Activated CD4-positive, alpha-beta T cell treated with anti-CD3 and anti-CD28 coated beads for 1 hour (primary cell): ENCODE measurements around the gene PPT2.
"Not testable (repeated sequence)": the region's sequence is repeated elsewhere in the genome, so short reads cannot be mapped to it uniquely, and the experiment has no call there.

Experiments used
- DNase-seq: peaks from one replicate; pipeline ENCODE4 v3.0.0-alpha.2; 2020

Gene PPT2

DNA sequence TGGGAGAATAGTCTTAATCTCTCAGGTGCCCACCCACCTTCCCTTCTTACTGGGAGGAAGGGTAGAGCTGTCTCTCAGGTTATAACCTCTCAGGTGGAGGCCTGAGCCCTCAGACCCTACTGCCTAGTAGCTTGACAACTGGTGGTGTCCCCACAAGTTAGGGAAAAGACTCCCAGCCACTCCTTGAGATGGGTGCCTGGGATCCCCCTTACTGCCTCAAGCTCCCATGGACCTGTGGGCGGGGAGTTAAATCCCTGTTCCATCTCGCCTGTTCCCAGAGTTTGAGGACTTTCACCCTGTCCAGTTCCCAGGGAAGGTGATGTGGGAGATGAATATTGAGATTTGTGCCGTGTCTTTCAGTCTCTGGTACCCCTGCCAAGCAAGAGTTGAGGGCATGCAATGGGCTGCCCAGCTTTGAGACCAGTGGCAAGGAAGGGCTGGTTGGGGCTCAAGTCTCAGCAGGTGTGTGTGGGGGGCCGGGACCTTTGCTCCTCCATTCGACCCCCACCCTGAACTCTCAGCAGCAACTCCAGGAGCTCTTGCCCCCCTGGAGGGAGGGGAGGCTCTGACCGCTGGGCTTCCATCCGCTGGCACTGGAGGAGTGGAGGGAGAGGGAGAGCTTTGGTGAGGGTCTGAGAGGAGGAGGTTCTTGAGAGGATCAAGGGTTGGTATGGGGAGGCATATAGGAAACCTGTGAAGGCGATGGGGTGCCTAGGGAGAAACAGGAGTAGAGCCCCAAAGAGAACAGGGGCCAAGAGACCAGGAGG is 37.2 kb downstream of the PPT2 start:
- no peak for DNase-seq

DNA sequence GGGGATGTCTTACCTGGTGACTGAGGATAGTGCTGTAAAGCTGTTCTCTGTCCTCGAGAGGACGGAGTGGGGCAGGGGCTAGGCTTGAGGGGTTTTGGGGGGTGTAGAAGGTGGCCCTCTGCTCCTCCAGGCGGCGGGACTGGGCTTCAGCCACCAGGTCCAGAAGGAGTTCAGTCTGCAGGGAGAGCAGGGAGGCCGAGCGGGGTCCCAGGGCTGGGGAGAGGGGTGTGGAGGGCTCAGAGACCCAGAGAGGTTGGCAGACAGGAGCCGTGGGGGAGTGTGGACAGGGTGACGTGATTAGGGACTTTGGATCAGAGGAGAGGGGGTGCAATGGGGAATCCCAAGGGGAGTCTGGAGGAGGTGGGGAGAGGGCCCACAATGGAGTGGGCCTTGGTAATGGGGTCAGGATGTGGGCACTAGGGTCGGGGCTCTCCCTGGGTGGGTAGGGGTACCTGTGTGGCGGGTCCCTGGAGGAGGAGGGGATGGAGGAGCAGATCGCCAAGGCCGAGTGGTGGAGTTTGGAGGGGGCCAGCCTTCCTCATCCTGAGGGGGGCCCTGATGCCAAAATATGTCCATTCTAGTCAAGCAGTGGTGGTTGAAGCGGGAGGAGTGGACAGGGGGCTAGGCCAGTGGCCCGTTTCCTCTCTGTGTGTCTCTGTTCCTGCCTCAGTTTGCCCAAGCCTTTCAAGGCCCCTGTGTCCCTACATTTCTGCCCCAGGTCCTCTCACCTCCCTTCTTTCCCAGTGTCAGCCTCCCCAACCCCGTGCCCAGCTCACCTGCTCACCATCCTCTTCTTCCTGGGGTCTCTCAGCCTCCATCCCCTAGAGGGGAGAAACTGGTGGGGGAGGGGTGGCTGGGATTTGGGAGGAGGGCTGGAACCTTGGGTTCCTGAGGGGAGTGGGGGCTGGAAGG is 38.0 kb downstream of the PPT2 start:
- no peak for DNase-seq

DNA sequence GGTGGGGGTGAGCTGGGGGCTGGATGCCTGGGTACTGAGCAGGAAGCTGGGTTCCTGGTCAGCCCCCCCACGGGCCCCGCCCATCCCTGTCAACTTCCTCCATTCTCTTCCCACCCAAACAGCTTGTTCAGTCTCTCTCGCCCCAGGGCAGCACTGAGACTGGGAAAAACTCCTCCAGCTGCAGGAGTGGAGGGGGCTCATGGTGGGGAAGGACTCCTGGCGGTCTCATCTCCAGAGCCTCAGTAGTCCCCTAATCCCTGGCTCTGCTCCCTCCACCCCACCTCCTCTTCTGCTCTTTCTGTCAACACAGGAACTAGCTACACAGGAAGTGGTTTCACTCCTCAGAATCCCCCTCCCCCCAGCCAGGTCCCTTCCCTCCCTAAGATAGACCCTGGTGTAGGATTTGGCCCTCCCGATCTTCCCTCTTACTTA is 38.7 kb downstream of the PPT2 start, which contains the start of gene GPSM3:
TSS of gene GPSM3 (minus strand) at position 36 of the 432 bp plus-strand sequence. CDS start 130 bp downstream, outside the sequence.
- no peak for DNase-seq

DNA sequence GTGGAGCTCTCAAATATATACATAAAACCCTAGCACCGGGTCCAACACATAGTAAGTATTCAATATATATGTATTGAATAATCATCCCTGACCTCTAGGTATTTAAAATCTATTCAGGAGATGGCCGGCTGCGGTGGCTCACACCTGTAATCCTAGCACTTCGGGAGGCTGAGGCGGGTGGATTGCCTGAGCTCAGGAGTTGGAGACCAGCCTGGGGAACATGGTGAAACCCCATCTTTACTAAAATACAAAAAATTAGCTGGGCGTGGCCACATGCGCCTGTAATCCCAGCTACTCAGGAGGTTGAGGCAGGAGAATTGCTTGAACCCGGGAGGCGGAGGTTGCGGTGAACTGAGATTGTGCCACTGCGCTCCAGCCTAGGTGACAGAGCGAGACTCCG is 39.2 kb downstream of the PPT2 start:
- not testable (repeated sequence) for DNase-seq

DNA sequence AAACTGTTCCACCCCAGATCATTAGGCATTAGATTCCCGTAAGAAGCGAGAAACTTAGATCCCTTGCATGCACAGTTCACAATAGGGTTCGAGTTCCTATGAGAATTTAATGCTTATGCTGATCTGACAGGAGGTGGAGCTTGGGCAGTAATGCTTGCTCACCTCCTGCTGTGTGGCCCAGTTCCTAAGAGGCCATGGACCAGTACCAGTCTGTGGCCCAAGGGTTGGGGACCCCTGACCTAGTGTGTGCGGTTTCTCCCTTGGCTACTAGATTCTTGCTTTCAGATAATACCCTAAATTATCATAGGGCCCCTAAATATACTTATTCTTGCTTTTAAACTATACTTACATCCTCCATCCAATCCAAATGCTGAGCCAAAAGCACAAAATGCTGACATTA is 40.4 kb downstream of the PPT2 start:
- DNase-seq: no peak

DNA sequence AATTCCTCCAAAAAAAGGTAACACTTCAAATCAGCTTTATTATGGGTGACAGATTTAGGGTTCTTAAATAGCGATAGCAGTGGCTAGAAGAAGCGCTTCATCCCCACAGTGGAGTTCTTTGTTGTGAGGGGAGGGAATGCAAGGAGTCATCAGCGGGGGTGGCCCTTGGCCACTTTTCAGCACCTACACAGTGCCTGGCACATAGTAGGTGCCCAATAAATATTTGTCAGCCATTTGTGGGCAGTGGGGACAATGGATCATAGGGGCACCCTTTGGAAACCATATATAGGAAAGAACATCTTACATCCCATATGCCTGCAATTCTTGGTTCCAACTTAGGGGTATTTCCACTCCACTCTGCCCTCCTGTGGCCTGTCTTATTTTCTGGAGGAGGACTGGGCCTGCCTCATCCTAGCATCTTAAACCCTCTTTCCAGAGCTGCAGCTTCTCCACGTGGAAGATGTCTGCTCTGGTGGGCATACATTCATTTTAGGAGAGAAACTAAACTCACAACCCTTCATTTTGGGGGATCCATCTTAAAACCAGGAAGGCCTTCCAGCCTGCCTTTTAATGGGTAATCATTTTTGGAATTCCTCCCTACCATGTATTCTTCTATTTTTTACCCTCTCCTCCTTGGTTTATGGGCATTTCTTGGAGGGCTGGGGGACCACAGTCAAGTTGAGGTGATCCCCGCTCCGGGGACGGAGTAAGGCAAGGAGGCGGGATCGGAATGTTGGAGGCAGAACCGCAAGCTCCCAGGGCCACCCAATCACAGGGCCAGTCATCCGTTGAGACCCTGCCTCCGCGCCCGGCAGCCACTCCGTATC is 41.1 kb downstream of the PPT2 start:
- no peak for DNase-seq

DNA sequence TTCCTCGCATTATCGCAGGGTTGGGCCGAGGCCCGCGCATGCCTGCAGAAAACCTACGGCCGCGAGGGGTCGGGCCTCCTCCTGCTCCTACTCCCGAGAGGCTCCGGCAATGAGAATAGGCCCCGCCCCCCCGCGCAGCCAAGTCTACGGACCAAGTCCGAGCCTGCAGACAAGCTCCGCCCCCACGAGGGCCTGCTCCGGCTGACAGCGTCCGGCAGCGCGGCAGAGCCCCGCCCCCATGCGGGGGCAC is 41.6 kb downstream of the PPT2 start:
- DNase-seq: peak; percentile 99

DNA sequence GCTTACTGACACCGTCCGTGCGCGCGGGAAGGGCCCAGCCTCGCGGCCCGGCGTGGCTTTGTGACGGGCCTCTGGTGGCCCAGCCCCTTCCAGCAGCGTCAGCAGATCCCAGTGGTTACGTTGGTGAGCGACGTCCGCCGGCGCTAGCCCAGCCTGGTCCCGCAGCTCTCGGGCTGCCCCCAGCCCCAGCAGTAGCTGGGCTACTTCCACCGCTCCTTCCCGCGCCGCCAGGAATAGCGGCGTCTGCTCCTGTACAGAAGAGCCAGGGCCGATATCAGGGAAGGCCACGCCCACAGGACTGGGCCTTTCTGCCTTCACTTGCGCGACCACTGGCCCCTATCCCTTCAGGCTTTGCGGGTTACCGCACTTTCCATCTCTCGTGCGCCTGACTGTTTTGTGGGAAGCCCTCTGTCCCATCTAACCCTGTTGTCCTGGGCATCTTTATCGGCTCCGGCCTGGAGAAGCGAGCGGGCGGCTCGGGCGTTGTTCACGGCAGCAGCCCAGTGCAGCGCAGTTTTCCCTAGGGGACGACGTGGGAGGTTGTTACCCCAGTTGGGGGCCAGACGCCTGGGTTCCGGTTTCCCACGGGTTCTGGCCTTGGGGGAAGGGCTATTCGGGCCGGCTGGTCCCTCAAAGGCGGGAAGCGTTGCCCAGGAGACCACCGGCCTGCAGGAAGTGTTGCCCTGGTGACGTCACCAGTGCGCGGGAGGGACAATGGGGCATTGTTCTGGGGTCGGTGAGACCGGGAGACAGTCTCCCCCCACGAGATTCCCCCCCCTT is 42.2 kb downstream of the PPT2 start:
- DNase-seq: peak; percentile 37

DNA sequence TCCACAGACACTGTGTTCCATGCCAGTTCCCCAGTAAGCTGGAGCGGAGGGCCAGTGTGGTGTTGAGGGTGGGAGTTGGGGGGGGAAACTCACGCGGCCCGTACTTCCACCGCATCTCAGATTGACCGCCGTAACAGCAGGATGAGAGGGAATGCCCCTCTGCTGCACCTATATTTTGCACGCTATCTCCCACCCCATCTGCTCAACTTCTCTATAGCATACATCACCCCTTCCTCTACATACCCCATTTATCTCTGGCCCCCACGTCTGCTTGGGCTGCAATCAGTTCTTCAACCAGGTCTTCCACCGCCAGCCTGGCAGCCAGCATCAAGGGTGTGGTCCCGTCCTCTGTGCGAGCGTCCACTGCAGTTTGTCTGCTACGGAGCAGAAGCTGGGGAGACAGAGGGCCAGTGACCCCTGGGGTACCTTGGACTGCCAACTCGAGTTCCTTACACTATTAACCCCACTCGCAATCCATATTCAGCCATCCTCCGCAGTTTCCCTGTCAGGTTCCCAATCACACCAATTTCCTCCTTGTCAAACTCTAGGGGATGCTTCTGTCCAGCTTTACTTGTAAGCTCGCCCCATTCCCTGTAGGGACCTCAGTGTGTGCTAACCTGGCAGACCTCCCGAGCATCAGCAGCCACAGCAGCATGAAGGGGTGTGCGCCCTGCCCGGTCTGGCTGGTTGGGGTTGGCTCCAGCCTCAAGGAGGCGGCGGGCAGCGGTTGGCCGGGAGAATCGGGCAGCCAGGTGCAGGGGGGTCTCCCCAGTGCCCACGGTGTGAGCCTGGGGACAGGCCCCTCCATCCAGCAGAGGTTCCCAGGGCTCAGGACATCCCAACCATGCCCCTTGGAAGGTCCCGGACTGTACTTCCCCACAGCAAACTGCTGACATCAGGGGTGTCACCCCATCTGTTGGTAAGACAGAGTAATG is 43.0 kb downstream of the PPT2 start:
- no peak for DNase-seq

DNA sequence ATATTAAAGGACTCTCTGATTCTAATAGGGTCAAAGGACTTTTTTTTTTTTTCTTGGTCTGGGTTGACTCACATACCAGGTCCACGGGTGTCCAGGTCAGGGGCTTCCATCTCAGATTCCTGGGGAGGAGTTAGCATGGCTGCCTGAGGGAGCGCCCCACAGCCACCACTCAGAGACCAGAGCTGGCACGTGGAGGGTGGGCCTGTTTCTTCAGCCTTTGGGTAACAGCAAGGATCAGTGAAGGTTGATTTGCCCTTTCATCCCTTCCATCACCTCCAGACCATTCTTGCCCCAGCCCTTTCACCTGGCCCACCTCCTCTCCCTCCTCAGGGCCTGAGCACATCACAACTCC is 44.4 kb downstream of the PPT2 start:
- no peak for DNase-seq

DNA sequence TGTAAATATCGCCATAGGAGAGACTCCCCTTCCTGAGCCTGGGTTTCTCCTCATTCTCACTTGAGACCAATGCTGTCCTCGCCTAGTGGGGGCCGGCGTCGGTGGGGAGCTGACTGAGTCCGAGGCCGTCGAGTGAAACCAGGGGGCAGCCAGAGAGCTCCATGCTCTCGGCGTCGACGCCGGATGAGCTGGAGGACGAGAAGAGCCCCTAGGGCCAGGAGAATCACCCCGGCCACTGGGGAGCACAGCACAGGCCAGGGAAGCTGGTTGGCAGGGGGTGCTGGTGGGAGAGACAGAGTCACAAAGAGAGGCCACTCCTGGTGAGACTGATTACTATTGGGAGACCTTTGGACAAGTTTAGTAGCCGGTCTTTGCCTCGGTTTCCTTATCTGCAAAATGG is 44.9 kb downstream of the PPT2 start:
- DNase-seq: no peak

DNA sequence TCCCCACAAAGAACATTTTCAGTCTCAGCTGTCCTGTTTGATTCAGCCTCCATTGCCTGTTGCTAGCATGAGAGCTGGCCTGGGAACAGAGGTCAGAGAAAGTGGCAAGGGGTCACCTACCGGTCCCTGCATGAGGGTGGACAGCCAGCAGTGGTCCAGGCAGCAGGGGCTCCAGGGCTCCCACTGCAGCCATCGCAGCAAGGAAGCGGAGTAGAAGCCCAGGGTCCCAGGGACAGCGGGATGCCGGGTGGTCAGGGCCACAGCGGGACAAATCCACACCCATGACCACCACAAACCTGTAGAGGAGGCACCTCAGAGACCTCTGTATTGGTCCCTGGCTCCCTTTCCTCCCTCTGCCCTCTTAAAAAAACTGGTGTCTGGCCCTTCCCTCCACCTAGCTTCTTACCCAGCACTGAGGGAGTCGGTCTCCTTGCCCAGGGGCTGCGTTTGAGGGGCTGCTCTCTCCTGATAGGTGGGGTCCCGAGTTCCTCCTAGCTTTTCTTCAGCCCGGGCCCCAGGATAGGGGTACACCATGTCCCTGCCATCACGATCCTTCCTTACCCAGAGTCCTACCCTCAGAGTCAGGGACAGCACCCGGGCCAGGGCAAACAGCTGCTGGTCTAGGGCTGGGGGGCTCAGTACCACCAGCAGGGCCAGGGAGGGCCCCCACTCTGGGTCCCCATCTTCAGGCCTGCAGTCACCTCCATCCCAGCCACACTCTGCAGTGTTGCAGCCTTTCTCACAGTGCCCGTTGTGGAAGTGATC is 47.0 kb downstream of the PPT2 start:
- DNase-seq: no peak

DNA sequence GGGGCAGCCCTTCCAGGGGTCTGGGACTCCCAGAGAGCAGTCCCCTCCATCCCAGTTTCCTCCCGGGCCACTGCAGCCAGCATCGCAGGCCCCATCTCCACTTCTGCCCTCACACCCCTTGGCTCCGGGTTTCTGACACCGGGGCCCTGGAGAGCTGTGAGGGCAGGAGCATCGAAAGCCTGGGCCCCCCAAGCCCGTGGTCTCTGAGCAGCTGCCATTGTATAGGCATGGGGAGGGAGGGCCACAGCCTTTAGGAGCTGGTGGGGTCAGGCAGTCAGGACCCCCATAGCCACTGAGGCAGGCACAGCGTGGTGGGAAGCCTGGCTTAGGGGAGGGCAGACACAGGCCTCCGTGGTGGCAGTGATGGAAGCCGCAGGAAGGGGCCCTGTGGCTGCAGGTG is 48.2 kb downstream of the PPT2 start:
- DNase-seq: no peak

DNA sequence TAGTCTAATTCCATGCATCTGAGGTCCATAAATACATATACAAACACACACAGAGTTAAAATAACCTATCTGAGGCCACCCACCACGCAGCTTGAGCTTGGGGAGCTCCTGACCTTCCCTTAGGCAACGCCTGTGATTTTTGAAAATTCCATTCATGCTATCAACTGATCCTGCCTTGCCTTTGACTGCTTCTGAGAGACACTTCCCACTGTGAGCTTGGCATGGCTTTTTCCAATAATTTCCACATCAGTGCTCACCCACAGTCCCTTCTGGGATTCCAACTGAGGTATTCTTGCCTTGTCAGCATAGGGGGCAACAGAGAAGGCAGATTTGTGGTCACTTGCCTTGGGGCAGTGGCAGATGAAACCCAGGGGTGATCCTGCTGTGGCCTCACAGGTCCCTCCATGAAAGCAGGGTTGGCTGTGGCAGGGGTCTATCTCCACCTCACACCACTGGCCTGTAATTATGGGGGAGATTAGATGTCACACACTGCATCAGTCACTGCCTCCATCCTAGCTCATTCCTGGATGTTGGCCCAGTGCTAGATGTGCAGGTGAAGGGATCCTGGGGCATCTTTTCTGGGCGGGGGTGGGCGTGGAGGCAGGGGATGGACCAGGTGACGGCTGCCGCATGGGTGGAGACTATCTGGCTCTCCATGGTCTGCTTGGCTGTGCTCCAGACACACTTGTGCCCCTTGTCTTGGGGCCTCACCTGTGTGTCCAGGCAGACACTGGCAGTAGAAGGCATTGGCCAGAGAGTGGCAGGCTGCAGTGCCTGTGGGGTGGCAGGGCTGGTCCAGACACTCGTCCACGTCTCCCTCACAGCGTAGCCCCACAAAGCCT is 49.7 kb downstream of the PPT2 start:
- DNase-seq: no peak

DNA sequence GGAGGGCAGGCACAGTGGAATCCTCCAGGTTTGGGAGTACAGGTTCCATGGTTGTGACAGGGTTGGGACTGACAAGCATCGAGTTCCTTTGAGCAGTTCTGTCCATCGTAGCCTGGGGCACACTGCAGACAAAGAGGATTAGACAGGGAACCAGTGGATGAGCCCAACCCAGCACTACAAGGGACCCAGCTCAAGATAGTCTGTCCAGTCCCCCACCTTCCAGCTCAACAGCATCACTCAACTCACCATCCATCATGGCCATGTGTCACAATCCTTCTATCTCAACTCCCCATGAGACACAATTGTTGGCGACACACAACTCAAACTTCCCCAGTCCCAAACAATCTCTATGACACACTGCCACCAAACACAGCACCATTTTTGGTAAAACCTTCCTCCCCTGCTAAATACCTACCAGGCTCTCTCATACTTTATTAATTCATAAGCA is 50.4 kb downstream of the PPT2 start:
- DNase-seq: no peak

DNA sequence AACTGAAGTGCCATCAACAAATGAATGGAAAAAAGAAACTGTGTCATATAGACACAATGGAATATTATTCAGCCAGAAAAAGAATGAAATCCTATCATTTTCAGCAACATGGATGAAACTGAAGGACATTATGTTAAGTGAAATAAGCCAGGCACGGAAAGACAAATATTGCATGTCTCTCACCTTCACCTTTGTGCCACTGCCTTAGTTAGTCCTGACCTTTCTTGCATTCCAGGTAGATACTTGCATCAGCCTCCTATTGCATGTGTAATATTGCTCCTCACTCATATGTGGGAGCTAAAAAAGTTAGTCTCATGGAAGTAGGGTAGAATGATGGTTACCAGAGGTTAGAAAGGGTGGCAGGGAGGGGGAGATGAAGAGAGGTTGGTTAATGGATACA is 55.1 kb downstream of the PPT2 start:
- no peak for DNase-seq

DNA sequence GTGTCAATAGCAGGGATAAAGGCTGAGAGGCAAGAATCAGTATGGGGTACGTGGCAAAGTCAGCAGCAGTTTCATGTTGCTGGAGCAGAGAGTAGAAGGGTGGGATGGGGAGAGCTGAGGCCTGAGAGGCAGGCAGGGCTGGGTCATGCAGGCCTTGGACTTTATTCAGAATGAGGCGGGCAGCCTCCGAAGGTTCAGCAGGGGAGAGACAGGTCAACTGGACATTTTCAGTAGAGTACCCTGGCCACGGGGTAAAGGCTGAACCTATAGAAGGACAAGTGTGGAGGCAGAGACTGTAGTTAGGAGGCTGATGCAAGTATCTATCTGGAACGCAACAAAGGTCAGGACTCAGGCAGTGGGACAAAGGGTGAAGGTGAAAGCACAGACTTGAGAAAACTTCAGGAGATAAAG is 56.3 kb downstream of the PPT2 start:
- DNase-seq: no peak

DNA sequence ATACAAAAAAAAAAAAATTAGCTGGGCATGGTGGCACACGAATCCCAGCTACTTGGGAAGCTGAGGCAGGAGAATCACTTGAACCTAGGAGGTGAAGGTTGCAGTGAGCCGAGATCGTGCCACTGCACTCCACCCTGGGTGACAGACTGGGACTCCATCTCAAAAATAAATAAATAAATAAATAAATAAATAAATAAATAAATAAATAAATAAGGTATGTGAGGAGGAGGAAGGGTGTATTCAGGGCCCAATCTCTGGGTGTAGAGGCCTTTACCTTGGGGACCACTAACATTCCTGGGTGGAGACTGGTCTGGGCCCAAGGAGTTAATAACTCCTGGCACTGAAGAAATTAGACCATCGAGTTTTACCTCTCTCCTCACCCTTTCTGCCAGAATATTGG is 57.5 kb downstream of the PPT2 start:
- DNase-seq: not testable (repeated sequence)

DNA sequence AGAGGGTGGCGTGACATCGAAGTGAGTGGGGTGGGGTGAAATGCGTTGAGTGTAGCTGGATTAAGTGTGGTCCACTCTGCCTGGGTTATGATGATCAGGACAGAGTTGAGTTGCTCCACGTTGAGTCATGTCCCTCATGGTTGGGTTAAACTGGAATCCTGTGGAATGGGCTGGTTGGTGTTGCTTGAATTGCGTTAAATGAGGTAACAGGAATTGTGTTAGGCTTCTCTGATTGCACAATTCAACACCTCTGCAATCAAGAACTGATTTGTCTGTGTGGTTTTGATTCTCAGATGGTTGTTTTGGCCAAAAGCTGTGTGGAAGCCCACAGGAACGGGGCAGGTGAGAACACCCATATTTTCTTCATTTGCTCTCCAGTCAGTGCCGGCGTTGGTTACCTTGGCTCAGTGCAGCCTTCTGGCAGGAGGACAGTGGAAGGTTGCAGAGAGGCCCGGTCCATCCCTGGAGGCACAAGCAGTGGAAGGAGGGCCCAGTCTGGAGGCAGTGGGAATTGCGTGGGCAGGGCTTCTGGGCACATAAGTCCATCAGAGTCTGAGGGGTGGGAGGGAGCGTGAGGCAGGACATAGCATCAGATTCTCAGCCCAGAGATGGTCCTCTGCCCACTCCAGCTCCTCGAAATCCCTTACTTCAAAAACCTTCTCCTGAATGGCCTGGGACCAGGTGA is 58.3 kb downstream of the PPT2 start:
- DNase-seq: no peak
